NCI-H510A treated with DMSO at 0.1 percent for 48 hours (cell line): ENCODE data around the gene CPA5.
"Not testable (repeated sequence)": the region's sequence is repeated elsewhere in the genome, so short reads cannot be mapped to it uniquely, and the experiment has no call there.

Experiments
- DNase-seq: peaks from one replicate; lab custom pipeline; 2025; lab: John Stamatoyannopoulos, UW

The CPA5 gene

GRCh38 chr7:130344271-130344866, at the start of gene CPA5:
Gene CPA5 (plus strand): TSS chr7:130344816. CDS start chr7:130346486, 1,670 bp downstream.
- DNase-seq = no peak

GRCh38 chr7:130296221-130296951, 48.2 kb upstream of the CPA5 start:
- no peak for DNase-seq

- DNase-seq = peak; percentile 64
Observed at GRCh38 chr7:130297628-130298543, 46.7 kb upstream of the CPA5 start.

GRCh38 chr7:130298544-130299326, 45.9 kb upstream of the CPA5 start:
- DNase-seq = no peak

GRCh38 chr7:130299866-130300265, 44.8 kb upstream of the CPA5 start:
- DNase-seq = no peak

- DNase-seq = no peak
Observed at GRCh38 chr7:130301501-130302020, 43.1 kb upstream of the CPA5 start.

- no peak for DNase-seq
Observed at GRCh38 chr7:130302649-130303048, 42.0 kb upstream of the CPA5 start.

- DNase-seq = no peak
Observed at GRCh38 chr7:130303127-130303526, 41.5 kb upstream of the CPA5 start.

GRCh38 chr7:130303551-130303950, 41.1 kb upstream of the CPA5 start:
- no peak for DNase-seq

GRCh38 chr7:130303982-130304381, 40.6 kb upstream of the CPA5 start:
- DNase-seq = no peak

GRCh38 chr7:130304878-130305277, 39.7 kb upstream of the CPA5 start:
- DNase-seq = no peak

GRCh38 chr7:130305433-130306042, 39.1 kb upstream of the CPA5 start:
- no peak for DNase-seq

- DNase-seq = no peak
Observed at GRCh38 chr7:130309986-130310385, 34.6 kb upstream of the CPA5 start.

- no peak for DNase-seq
Observed at GRCh38 chr7:130314305-130314704, 30.3 kb upstream of the CPA5 start.

- no peak for DNase-seq
Observed at GRCh38 chr7:130319541-130319940, 25.1 kb upstream of the CPA5 start.

- DNase-seq = not testable (repeated sequence)
Observed at GRCh38 chr7:130321542-130322229, 22.9 kb upstream of the CPA5 start.

- DNase-seq = no peak
Observed at GRCh38 chr7:130322615-130323014, 22.0 kb upstream of the CPA5 start.

- DNase-seq = no peak
Observed at GRCh38 chr7:130324306-130324943, 20.2 kb upstream of the CPA5 start.

- DNase-seq = no peak
Observed at GRCh38 chr7:130329681-130330080, 14.9 kb upstream of the CPA5 start.
